NCI-H446 treated with DMSO at 0.1 percent for 48 hours (cell line): ENCODE measurements around the gene RGS7.
"Not testable (repeated sequence)": the region's sequence is repeated elsewhere in the genome, so short reads cannot be mapped to it uniquely, and the experiment has no call there.

Experiments
- DNase-seq: peaks from one replicate; lab custom pipeline; 2025; lab: John Stamatoyannopoulos, UW

RGS7 gene

DNA sequence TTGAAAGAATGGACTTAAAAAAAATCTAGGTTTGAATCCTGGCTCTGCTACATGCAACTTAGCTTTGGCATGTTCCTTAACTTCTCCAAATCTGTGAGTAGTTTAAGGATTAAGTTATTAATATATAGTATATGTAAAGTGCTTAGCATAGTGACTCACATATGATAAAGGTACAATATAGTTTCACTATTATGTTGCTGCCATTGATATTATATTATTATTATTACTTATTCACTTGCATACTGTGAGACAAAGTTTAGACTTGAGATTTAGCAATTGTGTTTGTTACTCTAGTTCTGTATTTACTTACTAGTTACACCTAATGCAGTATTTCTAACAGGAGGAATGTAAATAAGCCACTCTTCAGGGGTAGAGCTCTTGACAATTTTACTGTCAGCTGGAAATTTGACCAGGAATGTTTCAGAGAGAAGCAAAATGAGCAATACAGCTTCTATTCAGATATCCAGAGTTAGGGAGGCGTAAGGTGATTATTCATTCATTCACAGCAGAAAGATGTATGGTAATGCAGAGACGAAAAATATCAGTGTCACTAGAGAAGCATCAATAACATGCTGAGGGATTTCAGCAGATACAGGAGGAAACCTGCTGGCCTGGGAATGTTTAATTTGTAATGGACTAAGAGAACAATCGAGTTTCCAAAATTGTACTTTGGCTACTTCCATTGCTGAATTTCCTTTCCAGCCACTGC lies 25.5 kb downstream of the RGS7 start:
- no peak for DNase-seq

DNA sequence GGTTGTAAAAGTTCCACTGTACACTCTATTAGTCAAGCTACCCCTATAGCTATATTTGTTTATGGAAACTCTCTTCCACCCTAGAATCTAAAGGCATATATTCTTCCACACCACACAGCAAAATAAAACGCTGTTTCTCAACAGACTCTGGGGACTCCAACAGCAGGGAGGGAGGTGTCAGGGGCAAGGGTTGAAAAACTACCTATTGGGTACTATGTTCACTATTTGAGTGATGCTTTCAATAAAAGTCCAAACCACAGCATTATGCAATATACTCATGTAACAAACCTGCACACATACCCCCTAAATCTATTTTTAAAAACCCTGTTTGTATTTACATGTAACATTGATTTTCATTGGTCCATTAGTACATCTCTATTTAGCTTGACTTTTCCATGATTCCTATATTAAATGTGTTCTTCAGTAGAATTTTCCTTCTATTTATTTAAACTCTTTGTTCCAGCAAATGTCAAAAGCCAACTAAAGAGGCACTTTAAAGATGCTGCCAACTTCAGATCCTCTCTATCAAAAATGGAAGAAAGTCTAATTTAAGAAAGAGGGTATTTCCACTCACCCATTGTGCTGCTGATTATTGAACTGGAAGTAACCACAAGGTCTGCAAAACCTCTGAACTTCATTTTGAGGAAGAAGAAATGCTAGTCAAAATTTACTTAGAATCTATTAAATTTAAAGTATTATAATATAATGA lies 26.2 kb downstream of the RGS7 start:
- DNase-seq, result no peak

DNA sequence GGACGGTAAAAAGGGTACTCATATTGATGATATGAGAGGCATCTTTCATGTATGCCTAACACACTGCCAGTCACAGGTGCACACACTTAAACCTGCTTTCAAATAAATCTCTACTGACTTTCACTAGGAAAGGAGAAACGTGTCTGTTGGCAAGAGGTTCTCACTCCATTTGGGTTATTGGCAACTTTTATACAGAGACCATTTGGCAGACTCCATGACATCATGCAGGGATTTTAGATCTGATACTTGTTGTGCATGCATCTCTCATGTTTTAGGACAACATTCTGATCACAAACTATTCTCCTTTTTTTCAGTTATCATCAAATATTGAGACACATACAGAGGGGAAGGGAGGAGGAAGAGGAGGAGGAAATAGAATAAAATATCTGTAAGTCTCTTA lies 31.5 kb downstream of the RGS7 start:
- no peak for DNase-seq

DNA sequence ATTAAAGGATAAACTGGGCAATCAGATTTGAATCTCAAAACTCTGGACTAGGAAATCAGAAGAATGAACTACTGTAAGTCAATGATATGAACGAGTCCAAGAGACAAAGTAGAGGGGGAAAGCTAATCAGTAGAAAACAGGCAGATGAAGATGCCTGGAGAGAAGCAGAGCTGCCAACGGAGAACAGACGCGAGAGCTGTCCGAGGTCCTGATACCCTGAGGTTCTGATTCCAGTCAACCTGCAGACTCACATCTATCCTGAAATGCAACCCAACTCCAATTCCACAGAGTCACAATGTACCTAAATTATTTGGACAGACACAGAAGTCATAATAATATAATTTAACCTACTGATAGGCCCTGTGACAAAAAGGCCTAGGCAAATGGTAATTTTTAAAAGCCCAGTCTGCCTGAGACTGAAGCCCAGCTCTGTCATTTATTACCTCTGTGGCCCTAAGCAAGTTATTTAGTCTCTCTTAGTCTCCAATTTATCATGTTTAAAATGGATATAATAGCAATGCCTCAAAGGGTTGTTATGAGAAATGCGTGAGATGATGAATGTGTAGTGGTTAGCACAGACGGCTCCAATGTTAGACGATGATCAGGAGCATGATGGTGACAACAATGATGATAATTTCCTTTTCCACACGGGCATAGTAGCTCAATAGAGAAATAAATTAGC lies 33.4 kb downstream of the RGS7 start:
- no peak for DNase-seq

DNA sequence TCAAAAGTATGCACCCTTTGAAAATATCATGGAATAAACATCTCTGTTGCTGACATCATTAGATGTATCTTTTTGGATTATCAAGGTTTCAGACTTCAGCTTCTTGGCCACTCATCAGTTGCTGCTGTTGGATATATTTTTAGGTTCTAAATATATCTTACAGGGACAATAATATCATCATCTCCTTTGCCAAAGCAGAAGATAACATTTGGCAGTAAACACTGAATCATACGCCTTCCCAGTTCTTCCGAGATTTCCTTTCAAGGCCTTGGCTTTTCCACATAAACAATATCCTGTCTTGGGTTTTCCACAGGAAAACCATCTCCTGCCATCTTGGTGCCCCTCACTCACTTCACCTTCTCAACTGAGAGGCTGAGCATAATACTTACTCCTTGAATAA lies 39.3 kb downstream of the RGS7 start:
- DNase-seq, result no peak

DNA sequence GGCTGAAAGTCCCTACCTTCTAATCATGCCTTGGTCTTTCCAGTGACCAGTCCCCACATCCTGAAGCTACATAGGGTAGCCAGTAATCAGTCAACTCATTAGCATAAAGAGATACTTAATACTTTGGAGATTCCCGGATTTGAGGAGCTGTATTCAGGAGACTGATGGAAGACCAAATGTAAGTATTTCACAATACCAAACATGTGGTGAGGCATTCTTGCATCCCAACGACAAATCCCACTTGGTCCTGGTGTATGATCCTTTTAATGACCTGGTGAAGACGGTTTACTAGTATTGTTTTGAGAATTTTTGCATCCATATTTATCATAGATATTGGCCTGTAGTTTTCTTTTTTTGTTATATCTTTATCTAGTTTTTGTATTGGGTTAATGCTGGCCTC lies 40.6 kb downstream of the RGS7 start:
- no peak for DNase-seq

DNA sequence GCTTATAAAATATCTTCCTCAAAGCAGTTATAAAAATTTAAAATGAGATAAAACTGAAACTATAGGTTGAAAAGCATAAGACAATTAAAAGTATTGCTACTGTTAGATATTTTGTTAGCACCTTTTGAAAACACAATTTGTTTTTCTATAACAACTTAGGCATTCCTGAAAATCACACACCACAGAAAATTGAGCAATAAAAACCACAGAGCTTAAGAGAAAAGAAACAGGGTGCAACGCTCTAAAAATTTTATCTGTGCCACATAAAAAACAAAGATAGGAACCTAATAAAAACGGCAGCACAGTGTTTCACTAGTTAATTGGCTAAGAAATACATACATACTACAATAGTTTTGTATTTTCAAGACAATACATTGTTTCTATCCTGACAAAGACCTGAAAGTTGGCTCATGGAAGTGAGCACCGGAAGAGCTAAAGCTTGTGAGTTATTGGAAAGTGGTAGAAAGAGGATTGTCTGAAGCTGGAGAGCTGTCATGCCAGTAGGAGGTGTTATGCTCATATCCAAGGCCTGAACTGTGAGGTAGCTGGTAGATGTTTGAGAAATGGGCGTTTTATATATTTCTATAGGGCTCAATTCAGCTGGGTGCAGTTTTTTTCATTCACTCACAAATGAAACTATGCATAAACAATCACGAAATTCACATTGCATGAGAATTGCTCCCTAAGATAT lies 45.8 kb downstream of the RGS7 start:
- DNase-seq, result no peak

DNA sequence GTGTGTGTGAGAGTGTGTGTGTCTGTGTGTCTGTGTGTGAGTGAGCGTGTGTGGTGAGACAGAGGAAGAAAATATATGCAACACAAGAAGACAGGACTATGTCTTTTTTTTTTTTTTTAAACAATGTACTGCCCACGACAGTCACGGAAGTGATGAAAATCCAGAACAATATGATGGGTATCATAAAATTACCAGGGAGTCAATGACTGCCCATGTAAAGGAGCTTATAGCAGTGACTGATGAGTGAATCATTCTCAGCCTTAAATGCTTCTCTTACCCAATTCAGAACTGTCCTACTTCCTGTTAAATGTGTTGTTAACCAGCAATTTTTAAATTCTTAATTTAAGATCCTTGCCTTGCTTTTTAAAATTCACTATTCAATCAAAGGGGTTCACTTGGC lies 46.6 kb downstream of the RGS7 start:
- DNase-seq, result no peak

DNA sequence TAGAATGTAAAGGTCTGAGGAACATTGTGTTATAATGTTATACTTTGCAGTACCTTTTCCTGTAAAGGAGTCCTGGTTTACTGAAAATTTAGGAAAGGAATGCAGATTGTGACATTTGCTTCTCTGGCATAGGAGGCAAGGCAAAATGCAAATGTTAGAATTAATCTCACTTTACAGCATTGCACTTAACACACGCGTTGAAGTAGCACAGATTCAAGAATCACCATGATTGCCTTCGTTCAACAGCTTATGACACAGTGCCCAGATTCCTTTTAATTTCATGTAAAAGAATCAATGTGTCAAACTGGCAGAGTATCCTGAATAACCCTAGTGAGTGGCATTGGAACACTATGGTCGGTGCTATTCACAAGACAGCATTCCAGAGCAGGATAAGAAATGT lies 47.4 kb downstream of the RGS7 start:
- no peak for DNase-seq

DNA sequence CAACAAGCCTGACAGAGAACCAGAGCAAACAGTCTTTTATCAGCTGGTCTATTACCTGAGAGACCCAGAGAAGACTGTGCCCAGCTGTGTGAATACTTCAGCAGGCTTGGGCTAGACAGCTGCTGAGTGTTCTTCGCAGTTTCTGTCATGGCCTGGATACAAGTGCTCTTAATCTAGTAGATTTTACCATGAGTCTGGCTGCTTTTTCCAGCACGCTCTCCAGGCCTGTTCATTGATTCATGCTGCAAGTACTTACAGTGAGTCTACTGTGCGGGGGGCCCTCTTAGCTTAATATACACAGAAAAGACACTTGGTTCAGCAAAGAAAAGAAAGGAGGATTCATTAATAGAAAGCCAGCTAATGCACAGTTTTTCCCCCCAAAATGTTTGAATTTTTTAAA lies 48.5 kb downstream of the RGS7 start:
- no peak for DNase-seq

DNA sequence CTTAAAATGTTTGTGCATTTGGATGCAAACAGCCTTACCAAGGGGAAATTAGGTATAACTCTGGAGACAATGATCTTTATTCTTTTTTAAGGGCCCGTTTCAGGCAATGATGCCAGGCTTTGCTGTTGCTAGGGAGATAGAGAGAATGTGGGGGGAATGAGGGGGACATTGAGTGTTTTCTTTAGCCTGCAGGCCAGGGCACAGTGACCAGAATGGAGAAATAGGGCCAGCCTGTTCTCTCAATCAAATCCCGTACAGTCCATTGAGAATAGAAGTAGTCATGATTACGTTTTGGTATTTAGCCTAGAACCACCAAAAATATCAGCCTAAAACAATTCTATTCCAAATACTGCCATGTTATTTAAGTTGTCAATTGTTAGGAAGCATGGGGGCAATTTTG lies 49.0 kb downstream of the RGS7 start:
- no peak for DNase-seq

DNA sequence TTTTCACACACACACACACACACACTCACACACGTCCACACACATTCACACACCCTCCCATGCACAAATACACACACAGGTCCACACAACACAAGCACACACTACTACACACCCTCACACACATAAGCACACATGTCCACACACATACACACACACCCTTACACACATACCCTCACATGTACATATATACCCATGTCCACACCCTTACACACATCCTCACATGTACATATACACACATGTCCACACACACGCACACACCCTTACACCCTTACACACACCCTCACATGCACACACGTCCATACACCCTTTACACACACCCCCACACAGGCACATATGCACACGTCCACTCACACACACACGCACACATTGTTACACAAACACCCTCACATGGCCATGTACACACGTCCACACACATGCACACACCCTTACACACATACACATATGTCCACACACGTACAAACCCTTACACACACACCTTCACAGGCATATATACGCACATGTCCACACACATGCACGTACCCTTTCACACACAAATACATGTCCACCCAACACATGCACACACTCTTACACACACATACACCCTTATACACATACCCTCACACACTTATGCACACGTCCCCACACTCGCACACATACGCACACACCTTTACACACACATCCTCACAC lies 50.7 kb downstream of the RGS7 start:
- no peak for DNase-seq

DNA sequence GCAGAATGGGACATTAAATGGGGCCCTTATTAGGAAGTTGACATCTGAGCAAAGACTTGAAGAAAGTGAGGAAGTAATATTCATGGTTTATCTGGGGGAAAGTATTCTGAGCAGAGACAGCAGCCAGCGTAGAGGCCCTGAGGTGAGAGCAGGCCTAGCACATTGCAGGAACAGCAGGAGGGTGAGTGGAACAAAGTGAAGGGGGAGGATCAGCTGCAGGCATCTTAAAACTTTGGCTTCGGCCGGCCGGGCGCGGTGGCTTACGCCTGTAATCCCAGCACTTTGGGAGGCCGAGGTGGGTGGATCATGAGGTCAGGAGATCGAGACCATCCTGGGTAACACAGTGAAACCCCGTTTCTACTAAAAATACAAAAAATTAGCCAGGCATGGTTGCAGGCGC lies 55.0 kb downstream of the RGS7 start:
- not testable (repeated sequence) for DNase-seq

DNA sequence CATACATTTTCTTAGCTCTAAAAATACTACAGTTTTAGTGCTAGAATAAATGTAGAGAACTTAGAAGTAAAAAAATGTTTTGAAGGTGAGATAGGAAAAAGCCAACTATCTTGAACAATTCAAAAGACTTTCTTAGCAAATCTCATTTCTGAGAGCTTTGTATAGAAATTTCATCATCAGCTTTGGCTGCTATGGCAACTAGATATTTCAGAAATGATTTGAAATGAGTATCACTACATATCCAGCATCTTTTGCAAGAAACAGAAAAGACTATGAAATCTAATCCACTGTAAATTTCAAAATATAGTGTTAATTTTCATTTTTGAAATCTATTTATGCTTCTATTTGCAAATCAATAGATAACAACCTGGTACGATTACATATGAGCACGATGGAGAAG lies 57.7 kb downstream of the RGS7 start:
- DNase-seq, result no peak

DNA sequence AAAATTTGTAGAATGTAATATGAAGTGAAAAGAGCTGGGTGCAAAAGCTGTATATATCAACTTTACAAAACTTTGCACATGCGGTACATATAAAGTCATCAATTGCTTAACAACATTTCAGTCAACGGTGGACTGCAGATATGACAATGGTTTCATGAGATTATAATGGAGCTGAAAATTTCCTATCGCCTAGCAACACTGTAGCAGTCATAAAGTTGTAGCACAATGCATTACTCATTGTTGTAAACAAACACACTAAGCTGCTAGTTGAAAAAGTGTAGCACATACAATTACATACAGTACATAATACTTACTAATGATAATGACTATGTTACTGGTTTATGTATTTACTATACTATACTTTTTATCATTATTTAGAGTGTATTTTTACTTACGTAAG lies 64.0 kb downstream of the RGS7 start:
- no peak for DNase-seq

DNA sequence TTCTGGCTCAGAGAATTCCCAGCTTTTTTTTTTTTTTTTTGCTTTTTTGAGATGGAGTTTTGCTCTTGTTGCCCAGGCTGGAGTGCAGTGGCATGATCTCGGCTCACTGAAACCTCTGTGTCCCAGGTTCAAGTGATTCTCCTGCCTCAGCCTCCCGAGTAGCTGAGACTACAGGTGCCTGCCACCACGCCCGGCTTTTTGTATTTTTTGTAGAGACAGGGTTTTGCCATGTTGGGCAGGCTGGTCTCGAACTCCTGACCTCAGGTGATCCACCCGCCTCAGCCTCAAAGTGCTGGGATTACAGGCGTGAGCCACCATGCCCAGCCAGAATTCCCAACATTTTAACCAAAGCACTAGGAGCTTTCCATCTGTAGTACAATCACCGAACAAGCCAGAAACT lies 65.5 kb downstream of the RGS7 start:
- DNase-seq, result not testable (repeated sequence)

DNA sequence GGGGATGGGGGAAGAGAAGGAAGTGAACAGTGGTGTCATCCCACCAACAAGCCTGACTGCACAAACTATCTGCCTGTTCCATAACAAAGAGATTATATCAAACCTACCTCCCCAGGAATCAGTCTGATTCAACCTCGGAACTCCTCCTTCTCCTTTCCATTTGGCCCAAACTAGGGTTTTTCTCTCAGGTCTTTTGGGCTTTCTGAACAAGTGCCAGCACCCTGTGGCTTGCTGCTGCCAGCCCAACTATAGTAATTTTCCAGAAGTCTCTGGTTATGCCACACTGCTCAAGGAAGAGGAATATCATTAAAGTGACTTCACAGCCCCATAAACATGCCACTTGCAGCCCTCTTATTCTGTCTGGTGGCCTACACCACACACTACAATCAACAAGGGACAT lies 70.5 kb downstream of the RGS7 start:
- DNase-seq, result no peak

DNA sequence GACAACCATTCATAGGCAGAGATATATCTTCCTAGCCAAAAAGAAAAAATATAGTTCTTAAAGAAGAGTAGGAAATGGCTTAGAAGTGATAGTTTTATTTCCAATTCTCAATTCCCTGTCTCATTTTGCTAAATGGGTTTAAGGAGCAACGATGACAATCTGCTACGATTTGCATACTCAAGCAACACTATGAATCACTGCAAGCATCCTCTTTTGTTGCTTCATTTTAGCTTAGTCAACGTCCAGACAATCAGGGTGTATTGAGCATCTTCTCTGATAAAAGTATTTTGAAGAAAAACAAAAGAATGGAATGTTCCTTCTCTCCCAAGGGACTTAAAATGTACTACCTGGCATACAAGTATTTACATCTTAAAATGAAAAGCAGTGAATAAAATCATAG lies 80.6 kb downstream of the RGS7 start:
- DNase-seq, result no peak

DNA sequence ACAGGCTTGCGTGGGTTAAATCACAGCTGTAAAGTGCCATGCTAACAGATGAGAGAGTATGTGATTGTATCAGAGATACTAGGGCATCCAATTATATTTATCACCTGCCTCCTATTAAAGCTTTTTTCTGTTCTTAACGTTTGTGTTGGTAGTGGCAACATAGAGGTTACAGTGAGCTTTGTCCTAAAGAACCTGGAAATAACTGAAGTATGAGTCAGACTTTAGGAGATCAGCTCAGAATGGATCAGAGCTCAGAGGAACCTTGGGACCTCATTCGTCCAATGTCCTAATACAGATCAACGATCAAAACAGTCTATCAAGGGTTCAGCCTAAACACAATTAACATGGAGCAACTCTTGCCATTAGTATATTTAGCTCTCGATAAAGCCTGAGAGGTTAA lies 81.0 kb downstream of the RGS7 start:
- no peak for DNase-seq

DNA sequence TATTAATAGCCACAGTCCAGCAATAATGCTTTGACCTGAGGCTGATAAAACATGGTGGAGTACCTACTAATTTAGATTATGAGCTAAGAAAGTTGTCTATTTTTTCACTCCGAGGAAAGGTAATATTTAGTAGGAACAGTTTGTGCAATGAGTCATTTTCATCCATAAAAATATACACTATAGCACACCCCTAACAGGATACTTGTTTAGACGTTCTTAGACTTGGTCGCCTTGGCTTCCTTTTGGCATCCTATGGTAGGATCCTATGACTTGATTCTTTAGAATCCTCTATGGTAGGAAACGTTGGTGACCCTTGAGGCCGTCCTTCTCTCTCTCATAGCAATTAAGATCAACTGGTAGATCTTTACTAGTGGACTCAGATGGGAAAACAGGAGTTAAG lies 81.8 kb downstream of the RGS7 start:
- no peak for DNase-seq

DNA sequence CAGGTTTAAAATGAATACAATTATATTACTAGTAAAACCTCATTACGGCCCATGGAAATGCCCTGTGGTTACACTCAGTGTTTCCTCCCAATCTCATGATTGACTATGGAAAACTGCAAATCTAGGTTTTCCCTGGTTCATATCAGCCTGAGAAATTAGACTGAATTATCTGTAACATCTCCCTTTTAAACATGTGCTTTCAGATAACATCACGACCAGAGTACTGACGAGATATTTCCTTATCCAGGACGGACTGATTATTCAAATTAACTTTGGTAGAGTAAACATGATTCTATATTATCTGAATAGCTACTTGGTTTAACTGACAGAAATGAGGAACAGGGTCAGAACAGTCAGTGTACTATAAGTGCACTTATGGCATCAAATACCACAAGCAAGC lies 82.3 kb downstream of the RGS7 start:
- DNase-seq, result no peak

DNA sequence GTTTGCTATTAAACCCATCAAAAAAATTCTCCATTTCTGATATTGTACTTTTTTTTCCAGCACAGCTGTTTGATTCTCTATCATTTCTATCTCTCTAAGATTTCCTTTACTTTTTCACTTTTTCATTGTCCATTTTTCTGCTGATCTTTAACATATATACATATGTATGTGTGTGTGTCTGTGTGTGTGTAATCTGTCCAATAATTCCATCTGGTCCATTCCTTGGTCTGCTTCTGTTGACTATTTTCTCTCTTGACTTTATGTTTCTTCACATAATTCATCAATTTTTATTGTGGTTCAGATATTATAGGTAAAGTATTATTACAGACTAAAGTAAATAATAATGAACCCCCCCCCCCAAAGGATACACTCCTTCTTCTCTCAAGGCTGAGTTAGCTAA lies 84.2 kb downstream of the RGS7 start:
- DNase-seq, result no peak
